IPS-20b (cell line): ENCODE measurements around the gene HNRNPL.

Experiments used
- H3K27ac ChIP-seq: one replicate; pipeline ENCODE4 v1.5.1; 2013; ENCODE audit warnings: low read length
- H3K27me3 ChIP-seq: 2 replicates; pipeline ENCODE4 v1.6.1; 2013; ENCODE audit warnings: mild to moderate bottlenecking, low read length, inconsistent platforms; ENCODE audit not compliant: insufficient read depth
- H3K36me3 ChIP-seq: 2 replicates; pipeline ENCODE4 v1.6.1; 2013; ENCODE audit warnings: low read depth, mild to moderate bottlenecking, inconsistent platforms, low read length, moderate library complexity; ENCODE audit not compliant: insufficient read depth
- H3K4me1 ChIP-seq: 2 replicates; pipeline ENCODE4 v1.6.1; 2013; ENCODE audit warnings: mild to moderate bottlenecking, control low read depth, inconsistent platforms, low read length, moderate library complexity; ENCODE audit not compliant: insufficient read depth
- H3K4me3 ChIP-seq: 2 replicates; pipeline ENCODE4 v1.5.1; 2013; ENCODE audit warnings: mild to moderate bottlenecking, low read length, inconsistent platforms
- H3K9ac ChIP-seq: 2 replicates; pipeline ENCODE4 v1.6.1; 2013; ENCODE audit warnings: low read depth, mild to moderate bottlenecking, inconsistent platforms, low read length, moderate library complexity
- H3K9me3 ChIP-seq: 2 replicates; pipeline ENCODE4 v1.6.1; 2013; ENCODE audit warnings: mild to moderate bottlenecking, low read depth, low read length, inconsistent platforms; ENCODE audit not compliant: insufficient read depth

HNRNPL gene

DNA sequence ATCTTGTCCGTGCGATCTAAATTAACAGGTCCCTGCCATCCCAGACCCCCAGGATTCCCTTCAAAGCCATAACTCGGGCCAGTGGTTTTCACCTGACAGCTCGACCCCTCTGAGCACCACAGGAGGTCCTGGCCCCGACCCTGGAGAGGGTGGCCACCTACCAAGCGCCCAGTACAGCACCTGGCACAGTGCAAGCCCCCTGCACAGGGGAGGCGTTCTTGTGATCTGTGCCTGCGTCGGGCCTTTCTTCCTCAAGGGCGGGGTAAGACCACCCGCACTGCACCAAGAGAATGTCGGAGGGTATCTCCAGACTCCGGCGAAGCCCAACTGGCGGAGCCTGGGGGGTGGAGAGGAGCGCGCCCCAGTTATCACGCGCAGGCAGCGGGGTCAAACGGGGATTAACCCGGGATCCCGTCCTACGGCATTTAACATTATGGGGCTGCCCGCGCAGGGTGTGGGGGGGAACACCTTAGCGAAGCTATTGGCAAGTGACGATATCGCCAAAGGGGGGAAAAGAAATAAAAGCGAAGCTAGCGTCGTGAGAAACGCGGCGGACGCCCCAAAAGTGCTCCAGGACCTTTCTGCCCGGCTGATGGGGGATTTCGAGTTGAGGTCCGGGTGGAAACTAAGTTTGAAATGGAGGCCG lies 1.3 kb upstream of the HNRNPL start:
- Histone ChIP-seq H3K9me3 (no peaks in the 10 kb centered on the region), H3K36me3 (peaks cover 30% of the 10 kb centered on the region), H3K27me3 (no peaks in the 10 kb centered on the region), H3K27ac (peak overlapping the region; percentile 91), H3K4me1 (no peaks in the 10 kb centered on the region; the same call in 1 of the 2 replicates), H3K9ac (peak overlapping the region; percentile 85), H3K4me3 (peak overlapping the region; percentile 87)

DNA sequence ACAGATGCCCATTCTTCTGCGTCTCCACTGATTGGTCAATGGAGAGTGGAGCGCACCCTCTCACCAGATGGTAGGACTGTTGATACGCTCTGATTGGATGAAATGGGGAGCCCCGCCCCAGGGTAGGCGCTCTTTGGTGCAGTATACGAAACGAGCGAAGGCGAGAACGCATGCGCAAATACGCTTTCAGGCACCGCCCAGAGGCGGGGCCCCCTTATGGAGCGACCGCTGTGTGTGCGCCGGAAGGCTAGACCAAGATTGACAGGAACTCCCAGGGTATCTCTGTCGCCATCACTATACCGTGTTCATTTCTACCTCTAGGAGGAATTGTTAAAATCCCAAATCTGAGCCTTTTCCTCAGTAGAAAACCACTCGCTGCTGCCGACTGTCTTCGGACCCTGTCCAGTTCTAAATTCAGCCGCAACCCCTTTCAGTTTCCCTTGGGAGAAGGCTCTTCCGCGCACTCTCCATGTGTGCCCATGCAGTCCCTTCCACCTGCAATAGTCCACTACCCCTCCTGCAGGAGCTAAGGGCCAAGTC lies 720 bp upstream of the HNRNPL start:
- H3K27ac ChIP-seq: peak overlapping the region; percentile 91
- peak overlapping the region; percentile 87 for H3K4me3 ChIP-seq
- no peaks in the 10 kb centered on the region for H3K27me3 ChIP-seq
- H3K9ac ChIP-seq: peak overlapping the region; percentile 85; the same call in 1 of the 2 replicates
- H3K4me1 ChIP-seq: no peaks in the 10 kb centered on the region; the same call in 1 of the 2 replicates
- no peaks in the 10 kb centered on the region for H3K9me3 ChIP-seq
- H3K36me3 ChIP-seq: peaks cover 36% of the 10 kb centered on the region

DNA sequence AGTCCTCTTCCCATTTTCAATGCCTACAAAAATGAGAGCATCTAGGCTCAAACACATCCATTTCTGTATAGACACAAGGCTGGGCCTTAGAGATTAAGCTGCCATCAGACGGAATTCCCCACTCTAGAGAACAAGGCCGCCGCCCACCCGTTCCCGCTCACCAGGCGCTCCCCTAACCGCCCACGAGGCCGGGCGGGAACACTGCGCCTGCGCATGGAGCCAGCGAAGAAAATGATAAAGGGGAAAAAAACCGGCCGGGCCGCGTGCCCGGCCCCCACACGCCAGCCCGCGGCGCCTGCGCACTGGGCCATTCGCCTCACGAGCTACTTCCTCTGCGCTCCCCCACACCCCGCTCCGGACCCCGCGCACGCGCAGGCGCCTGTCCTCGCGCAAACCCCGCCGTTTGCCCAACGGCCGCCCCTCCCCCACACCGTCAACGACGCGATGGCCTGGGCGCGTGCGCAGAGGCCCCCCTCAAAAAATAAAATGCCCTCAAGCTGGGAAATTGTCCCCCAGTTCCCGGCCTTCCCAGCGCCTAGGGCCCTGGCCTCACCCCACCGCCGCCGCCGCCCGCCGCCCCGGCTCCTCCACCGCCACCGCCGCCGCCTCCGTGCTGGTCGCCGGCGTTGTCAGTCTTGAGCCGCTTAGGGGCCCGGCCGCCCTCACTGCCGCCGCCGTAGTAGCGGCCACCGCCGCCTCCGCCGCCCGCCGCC lies 483 bp downstream of the HNRNPL start:
- Histone ChIP-seq H3K9ac (peak overlapping the region; percentile 100), H3K4me1 (no peaks in the 10 kb centered on the region; the same call in 1 of the 2 replicates), H3K27me3 (no peaks in the 10 kb centered on the region), H3K9me3 (no peaks in the 10 kb centered on the region), H3K36me3 (peaks cover 48% of the 10 kb centered on the region), H3K27ac (peak overlapping the region; percentile 96), H3K4me3 (peak overlapping the region; percentile 99)

DNA sequence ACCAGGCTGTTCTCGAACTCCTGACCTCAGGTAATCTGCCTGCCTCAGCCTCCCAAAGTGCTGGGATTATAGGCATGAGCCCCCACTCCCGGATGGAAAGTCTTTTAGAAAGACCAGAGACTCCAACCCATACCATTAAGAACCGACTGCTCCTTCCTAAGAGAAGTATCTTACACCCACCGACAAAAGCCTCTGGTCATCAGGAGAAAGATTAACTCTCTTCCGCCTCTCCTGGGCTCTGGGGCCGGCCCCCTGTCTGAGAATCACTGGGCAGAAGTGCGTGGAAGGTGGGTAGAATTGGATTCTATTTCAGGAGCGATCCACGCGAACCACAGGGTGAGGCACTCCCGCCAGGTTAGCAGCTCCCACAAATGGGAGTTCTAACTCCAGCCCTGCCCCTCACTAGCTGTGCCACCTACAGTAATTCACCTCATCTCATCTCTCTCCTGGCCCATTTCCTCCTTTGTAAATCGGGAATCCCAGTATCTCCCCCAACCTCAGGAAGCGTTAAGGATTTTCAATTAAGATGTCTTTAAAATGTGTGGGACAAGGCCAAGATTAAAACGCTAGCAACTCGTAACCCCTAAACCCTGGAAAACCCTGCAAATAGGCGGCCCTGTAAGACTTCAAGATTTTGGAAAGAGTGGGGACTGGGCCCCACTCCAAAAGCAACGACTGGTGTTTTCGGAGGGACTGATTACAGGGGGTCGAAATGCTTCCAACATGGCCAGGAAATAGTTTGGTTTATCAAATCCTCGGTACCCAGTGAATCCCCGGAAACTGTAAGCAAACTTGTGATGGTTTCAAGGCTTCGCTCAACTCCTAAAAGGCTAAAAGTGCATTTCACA lies 1.3 kb downstream of the HNRNPL start:
- H3K36me3 ChIP-seq: peaks cover 56% of the 10 kb centered on the region
- peak overlapping the region; percentile 100 for H3K9ac ChIP-seq
- H3K27me3 ChIP-seq: no peaks in the 10 kb centered on the region
- no peaks in the 10 kb centered on the region for H3K9me3 ChIP-seq
- no peaks in the 10 kb centered on the region; the same call in 1 of the 2 replicates for H3K4me1 ChIP-seq
- peak overlapping the region; percentile 96 for H3K27ac ChIP-seq
- peak overlapping the region; percentile 99 for H3K4me3 ChIP-seq

DNA sequence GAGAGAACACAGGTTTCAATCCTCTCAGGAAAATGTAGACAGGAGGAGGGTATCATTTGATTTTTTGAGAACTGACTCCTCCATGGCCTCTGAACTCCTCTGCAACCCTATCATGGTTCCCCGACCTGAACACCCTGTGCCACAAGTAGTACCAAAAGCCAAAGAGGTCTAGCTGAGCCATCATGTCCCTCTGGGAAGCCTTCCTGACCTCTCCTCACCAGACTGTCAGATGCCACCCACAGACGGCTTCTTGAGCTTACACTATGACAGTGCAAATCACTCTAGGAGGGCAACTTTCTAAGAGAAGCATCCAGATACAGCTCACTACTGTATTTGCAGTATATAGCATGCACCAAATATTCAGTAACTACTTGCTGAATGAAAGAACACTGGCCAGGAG lies 3.7 kb downstream of the HNRNPL start:
- H3K9ac ChIP-seq: no peak overlapping the region
- H3K4me3 ChIP-seq: no peak overlapping the region
- no peaks in the 10 kb centered on the region for H3K4me1 ChIP-seq
- H3K27ac ChIP-seq: no peak overlapping the region
- H3K27me3 ChIP-seq: no peaks in the 10 kb centered on the region
- H3K9me3 ChIP-seq: no peaks in the 10 kb centered on the region
- peaks cover 80% of the 10 kb centered on the region for H3K36me3 ChIP-seq

DNA sequence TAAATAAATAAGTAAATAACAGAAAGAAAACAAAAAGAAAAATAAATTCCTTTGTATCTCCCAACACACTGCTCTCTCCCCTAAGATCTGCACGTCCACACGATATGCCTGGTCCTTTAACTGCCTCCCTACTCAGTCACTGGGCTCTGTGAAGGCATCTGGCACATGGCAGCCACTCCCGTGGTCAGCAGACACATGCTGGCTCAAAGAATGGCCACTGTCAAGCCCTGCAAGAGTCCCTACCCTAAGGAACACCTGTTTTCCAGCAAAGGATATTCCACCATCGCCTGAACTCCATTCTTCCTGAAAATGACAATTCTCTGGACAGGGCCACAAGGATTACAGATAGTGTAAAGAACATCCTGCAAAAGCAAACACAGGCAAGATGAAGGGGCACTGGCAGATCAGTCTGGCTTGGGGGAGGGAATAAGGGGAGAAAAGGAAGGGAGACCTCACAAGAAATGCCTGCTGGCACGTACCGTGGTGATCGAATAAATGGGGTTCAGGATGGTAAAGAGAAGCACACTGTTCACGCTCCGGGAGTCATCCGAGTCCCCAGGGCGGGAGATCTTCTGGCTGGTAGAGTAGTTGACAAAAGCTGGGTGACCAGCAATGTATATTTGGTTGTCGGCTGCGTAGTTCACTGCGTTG lies 4.3 kb downstream of the HNRNPL start:
- no peak overlapping the region for H3K9ac ChIP-seq
- H3K36me3 ChIP-seq: peaks cover 86% of the 10 kb centered on the region
- no peaks in the 10 kb centered on the region for H3K27me3 ChIP-seq
- H3K9me3 ChIP-seq: no peaks in the 10 kb centered on the region
- no peaks in the 10 kb centered on the region for H3K4me1 ChIP-seq
- H3K4me3 ChIP-seq: no peak overlapping the region
- H3K27ac ChIP-seq: no peak overlapping the region

DNA sequence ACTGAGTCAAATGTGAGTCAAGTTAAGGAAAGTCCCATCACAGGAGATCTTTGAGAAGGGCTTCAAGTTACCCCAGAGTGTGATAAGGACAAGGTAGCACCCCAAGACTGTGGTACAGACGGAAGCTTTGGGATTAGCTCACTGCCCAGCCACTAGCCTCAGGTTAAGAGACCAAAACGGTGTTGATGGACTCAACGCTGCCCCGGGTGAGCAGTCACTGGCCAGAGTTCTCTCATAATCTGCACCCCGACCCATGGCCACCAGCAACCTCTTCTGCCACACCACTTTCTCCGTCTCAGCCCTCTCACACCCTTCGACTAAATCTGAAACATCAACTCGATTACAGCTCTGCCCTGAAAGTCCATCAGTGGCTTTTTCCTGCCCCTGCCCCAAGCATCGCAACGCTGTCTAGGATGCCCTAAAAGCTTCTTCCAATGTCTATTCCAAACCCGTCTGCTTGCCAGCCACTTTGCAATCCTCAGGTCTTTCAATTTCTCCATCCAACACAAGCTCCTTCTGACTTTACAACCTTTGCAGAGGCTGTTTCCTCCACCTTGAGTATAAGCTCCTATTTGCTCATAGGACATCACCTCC lies 5.6 kb downstream of the HNRNPL start:
- Histone ChIP-seq H3K27ac (no peak overlapping the region), H3K27me3 (no peaks in the 10 kb centered on the region), H3K4me1 (no peaks in the 10 kb centered on the region), H3K9ac (no peak overlapping the region), H3K9me3 (no peaks in the 10 kb centered on the region), H3K36me3 (peaks cover 97% of the 10 kb centered on the region), H3K4me3 (no peak overlapping the region)

DNA sequence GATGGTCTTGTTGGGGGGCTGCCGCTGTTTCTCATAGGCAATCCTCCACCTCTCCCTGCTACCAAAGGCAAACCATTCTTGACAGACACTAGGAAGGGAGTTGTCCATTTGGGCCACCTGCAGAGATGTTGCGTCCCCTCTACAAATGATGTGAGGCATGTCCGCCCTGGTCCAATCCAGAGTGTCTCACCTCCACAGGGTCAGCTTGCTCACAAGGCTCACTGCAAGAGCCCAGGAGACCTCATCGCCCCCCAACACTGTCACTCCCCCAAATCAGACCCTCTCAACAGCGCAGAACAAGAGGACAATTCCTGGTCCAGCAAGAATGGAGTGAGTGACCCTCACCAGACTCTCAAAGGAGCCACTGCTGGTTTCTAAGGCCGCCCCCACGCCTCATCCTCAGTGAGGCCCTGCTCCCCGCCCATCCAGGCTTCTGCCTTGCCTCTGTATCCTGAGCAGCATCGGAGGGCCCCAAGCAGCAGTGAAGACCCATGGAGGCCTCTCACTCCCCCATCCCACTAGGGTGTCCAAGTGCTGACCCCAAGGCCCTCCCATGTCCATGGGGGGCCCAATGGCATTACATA lies 6.5 kb downstream of the HNRNPL start:
- Histone ChIP-seq H3K36me3 (peaks cover 98% of the 10 kb centered on the region), H3K9ac (no peak overlapping the region), H3K9me3 (no peaks in the 10 kb centered on the region), H3K27ac (no peak overlapping the region), H3K27me3 (no peaks in the 10 kb centered on the region), H3K4me1 (no peaks in the 10 kb centered on the region), H3K4me3 (no peak overlapping the region)

DNA sequence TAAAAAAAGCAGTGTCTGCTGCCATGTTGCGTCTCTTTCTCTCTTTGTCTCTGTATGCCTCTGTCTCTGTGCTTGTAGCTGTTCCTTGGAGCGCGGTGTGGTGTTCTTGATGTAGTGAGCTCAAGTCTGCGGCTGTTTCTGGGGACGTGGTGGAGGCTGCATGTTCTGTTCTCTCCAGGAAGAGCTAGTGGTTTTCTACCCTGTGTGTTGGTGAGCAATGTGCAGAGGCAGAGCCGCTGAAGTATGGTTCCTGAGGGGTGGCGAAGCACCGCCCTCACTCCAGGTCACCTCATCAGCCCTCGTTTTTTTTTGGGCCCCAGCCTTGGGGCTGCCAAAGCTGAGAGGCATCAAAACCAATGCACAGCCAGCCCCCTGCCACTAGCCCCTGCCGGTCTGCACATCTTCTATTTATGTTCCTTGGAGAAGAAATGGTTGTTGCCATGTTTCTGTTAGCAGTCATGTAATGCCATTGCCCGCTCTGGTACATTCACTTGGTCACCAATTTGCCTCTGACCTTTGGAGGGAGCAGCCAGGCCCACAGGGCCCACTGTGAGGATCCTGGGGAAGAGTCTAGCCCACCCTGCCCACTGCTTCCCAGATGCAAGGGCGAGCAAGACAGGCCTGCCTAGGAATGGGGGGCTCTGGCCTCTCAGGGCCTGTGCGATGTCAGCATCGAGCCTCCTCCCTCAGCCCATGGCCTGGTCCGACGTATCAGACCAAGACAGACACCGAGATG lies 7.2 kb downstream of the HNRNPL start:
- peaks cover 98% of the 10 kb centered on the region for H3K36me3 ChIP-seq
- no peaks in the 10 kb centered on the region for H3K4me1 ChIP-seq
- H3K27me3 ChIP-seq: no peaks in the 10 kb centered on the region
- no peak overlapping the region for H3K27ac ChIP-seq
- no peaks in the 10 kb centered on the region for H3K9me3 ChIP-seq
- H3K4me3 ChIP-seq: no peak overlapping the region
- no peak overlapping the region for H3K9ac ChIP-seq

DNA sequence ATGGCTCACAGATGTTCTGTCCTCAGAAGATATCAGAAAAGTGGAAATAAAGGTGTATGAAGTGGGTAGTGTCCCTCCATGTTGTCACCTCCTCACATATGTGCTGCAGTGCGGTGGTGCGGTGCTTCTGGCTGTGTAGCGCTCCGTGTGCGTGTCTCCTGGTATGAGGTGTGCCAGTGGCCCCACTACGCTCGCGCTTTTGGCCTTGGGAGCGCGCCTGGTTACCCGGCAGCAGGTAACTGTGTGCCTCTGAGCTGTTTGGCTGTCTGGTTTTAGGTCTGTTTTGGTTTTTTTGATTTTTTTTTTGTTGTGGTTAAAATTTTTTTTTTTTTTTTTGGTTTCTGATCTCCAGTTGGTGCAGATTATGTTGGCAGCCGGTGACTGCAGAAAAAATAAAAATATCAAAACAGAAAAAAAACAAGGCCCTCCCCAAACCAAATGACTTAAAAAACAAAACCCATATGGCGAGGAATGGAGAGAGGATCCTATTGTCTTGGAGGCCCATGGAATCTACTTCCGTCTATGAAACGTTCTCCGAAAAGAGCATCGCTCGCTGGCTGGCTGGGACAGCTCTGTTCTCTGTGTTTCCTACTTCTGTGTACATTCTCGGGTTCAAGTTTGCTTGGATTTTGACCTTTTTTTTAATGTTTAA lies 7.9 kb downstream of the HNRNPL start:
- H3K36me3 ChIP-seq: peaks cover 98% of the 10 kb centered on the region
- H3K27ac ChIP-seq: no peak overlapping the region
- H3K4me1 ChIP-seq: no peaks in the 10 kb centered on the region

More for the DNA sequence above, 7.9 kb downstream of the HNRNPL start:
- H3K4me3 ChIP-seq: no peak overlapping the region
- H3K9me3 ChIP-seq: no peaks in the 10 kb centered on the region
- no peak overlapping the region for H3K9ac ChIP-seq
- H3K27me3 ChIP-seq: no peaks in the 10 kb centered on the region
